K562 (cell line): Measurements from ENCODE around the gene GPNMB. TPM values are rescaled to one million over a fixed set of nuclear protein-coding genes. Genes with fewer than 3 reads are reported as not detected.

ENCODE experiments used
- CC2D1A ChIP-seq: fragments of 450-650 bp; IDR thresholded peaks from 2 replicates; pipeline ENCODE4 v1.6.1; 2017; ENCODE audit warnings: mild to moderate bottlenecking
- CREBBP ChIP-seq: IDR thresholded peaks from one replicate; pipeline ENCODE4 v1.6.1; 2012; ENCODE audit warnings: low read depth, mild to moderate bottlenecking, control low read depth, inconsistent platforms, low read length
- DPF2 ChIP-seq: fragments of 450-650 bp; IDR thresholded peaks from 2 replicates; pipeline ENCODE4 v1.6.1; 2016
- ESRRA ChIP-seq: fragments of 450-650 bp; IDR thresholded peaks from 2 replicates; pipeline ENCODE4 v1.6.1; 2014; ENCODE audit warnings: low read depth, mild to moderate bottlenecking, moderate library complexity, borderline replicate concordance
- ETS2 ChIP-seq: IDR thresholded peaks from 2 replicates; pipeline ENCODE4 v1.6.1; 2016; ENCODE audit warnings: borderline replicate concordance, missing genetic modification characterization, mild to moderate bottlenecking, moderate library complexity, missing compliant biosample characterization; ENCODE audit not compliant: poor library complexity, severe bottlenecking
- FOSL1 ChIP-seq: fragments of 200-800 bp; sonication (Bioruptor generic); conservative IDR thresholded peaks from 2 replicates; pipeline ENCODE4 v1.6.1; 2016; ENCODE audit warnings: missing genetic modification characterization, missing compliant biosample characterization
- FOXA3 ChIP-seq, 2 experiments: fragments of 450-650 bp in 1 of 2; sonication (generic) in 1 of 2; formaldehyde crosslinking; IDR thresholded peaks in 1 of 2; conservative IDR thresholded peaks in 1 of 2; 2 replicates each; pipeline versions ENCODE4 v1.4.0 to v1.8.0; 2020 to 2022; ENCODE audit warnings: mild to moderate bottlenecking in 2 of 2, missing genetic modification reagents in 1 of 2
- KDM4B ChIP-seq, 2 experiments: fragments of 450-650 bp in 1 of 2; sonication (generic) in 1 of 2; IDR thresholded peaks; 2 replicates each; pipeline ENCODE4 v1.6.1; 2016 to 2017; ENCODE audit warnings: borderline replicate concordance in 2 of 2, antibody characterized with exemption in 1 of 2, low read depth in 1 of 2, mild to moderate bottlenecking in 1 of 2
- MAFG ChIP-seq: fragments of 450-650 bp; conservative IDR thresholded peaks from 2 replicates; pipeline ENCODE4 v1.6.1; 2016; ENCODE audit warnings: missing genetic modification characterization, missing compliant biosample characterization
- PBX2 ChIP-seq, 2 experiments: IDR thresholded peaks in 1 of 2; conservative IDR thresholded peaks in 1 of 2; 2 replicates each; pipeline ENCODE4 v1.6.1; 2016; ENCODE audit warnings: low read depth in 2 of 2, mild to moderate bottlenecking in 1 of 2, missing compliant biosample characterization in 1 of 2, missing genetic modification characterization in 1 of 2, moderate library complexity in 1 of 2
- SLC30A9 ChIP-seq: fragments of 250-450 bp; sonication (Bioruptor Pico); IDR thresholded peaks from 2 replicates; pipeline ENCODE4 v1.8.0; 2022; ENCODE audit warnings: mild to moderate bottlenecking, moderate library complexity
- SMARCC2 ChIP-seq: fragments of 450-650 bp; IDR thresholded peaks from 2 replicates; pipeline ENCODE4 v1.6.1; 2017; ENCODE audit warnings: antibody characterized with exemption, moderate library complexity, mild to moderate bottlenecking, low read depth
- STAT6 ChIP-seq: sonication (generic); formaldehyde crosslinking; IDR thresholded peaks from 2 replicates; pipeline ENCODE4 v1.8.1; 2023; ENCODE audit warnings: mild to moderate bottlenecking, missing genetic modification reagents
- TCF3 ChIP-seq: sonication (generic); formaldehyde crosslinking; IDR thresholded peaks from 2 replicates; pipeline ENCODE4 v1.4.0; 2020; ENCODE audit warnings: mild to moderate bottlenecking, missing genetic modification reagents
- TEAD4 ChIP-seq, 2 experiments: sonication (generic) in 1 of 2; formaldehyde crosslinking in 1 of 2; IDR thresholded peaks; 2 replicates each; pipeline versions ENCODE4 v1.6.1 to v1.8.0; 2012 to 2022; ENCODE audit warnings: borderline replicate concordance in 1 of 2, inconsistent platforms in 1 of 2, low read length in 1 of 2, mild to moderate bottlenecking in 1 of 2, missing genetic modification reagents in 1 of 2
- VEZF1 ChIP-seq: fragments of 200-800 bp; sonication (Bioruptor generic); IDR thresholded peaks from 2 replicates; pipeline ENCODE4 v1.6.1; 2017; ENCODE audit warnings: missing genetic modification characterization, missing compliant biosample characterization
- ZEB2 ChIP-seq: fragments of 450-650 bp; IDR thresholded peaks from 2 replicates; pipeline ENCODE4 v1.6.1; 2016
- ZNF589 ChIP-seq: fragments of 200-800 bp; sonication (Bioruptor generic); IDR thresholded peaks from 2 replicates; pipeline ENCODE4 v1.6.1; 2016; ENCODE audit warnings: low read depth, missing genetic modification characterization, missing compliant biosample characterization
- polyA plus RNA-seq, 8 experiments: library from polyadenylated mRNA; depleted of rRNA in 4 of 8; stranded (reverse) in 5 of 8; unstranded in 3 of 8; fragments of >200 nt; fragmentation: Nextera tagmentation in 2 of 8; fragmentation: Illumina TruSeq in 1 of 8; extraction: Ambion mirVana in 2 of 8; extraction: Trizol in 1 of 8; gene quantifications; 2 replicates each; pipeline versions ENCODE4 v1.2.1 to v1.2.3, GENCODE V29; 2011 to 2014; ENCODE audit warnings: inconsistent platforms in 1 of 8, missing spikeins in 1 of 8
- total RNA-seq, 7 experiments: library from RNA; depleted of rRNA in 6 of 7; stranded (reverse); fragments of >200 nt in 6 of 7; fragmentation: Illumina TruSeq in 2 of 7; extraction: Trizol in 2 of 7; gene quantifications; 2 replicates each; pipeline versions ENCODE4 v1.2.1 to v1.2.3, GENCODE V29; 2011 to 2021; ENCODE audit warnings: low replicate concordance in 1 of 7
- TF ChIP-seq, protein P1 (sequence below): fragments of 250-450 bp; sonication (Bioruptor Pico); IDR thresholded peaks from 2 replicates; pipeline ENCODE4 v1.4.0; 2020; ENCODE audit warnings: mild to moderate bottlenecking, moderate library complexity

Gene GPNMB
- total and polyA plus RNA-seq, 9 of the 15 experiments (the other 6 are each of a cell fraction or from before 2014, with no cell fraction given), result 0.15 to 0.72 (median 0.33) TPM

DNA sequence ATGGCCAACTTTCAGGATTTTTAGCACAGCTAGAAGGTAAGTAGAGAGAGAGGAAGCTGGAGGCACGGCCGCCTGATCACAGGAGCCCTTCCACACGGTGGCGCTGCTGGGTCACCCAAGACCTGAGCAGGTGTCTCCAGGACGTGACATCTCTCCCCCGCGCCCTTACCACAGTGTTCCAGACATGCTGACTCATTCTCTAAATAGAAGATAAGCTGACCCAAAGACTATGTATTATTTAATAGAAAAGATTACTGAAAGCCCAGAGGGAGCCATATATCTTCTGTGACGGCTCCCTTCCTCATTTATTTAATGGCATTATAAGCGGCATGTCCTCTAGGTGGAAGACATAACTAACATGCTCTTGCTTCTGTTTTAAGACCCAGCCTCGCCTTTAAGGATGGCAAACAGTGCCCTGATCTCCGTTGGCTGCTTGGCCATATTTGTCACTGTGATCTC lies 26.6 kb downstream of the GPNMB start (continued):
- TF ChIP-seq, protein P1, sequence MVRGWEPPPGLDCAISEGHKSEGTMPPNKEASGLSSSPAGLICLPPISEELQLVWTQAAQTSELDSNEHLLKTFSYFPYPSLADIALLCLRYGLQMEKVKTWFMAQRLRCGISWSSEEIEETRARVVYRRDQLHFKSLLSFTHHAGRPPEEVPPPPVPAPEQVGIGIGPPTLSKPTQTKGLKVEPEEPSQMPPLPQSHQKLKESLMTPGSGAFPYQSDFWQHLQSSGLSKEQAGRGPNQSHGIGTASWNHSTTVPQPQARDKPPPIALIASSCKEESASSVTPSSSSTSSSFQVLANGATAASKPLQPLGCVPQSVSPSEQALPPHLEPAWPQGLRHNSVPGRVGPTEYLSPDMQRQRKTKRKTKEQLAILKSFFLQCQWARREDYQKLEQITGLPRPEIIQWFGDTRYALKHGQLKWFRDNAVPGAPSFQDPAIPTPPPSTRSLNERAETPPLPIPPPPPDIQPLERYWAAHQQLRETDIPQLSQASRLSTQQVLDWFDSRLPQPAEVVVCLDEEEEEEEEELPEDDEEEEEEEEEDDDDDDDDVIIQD (CRISPR knock-in tag), result no peak
- TF ChIP-seq ESRRA (peak; percentile 76; the same call in 1 of the 2 replicates), PBX2 (CRISPR knock-in tag; IDR thresholded peaks at IDR 0.05; ENCODE audit: low read depth) (no peak), PBX2 (tag; conservative IDR thresholded peaks at IDR 0.05; ENCODE audit: low read depth) (peak; percentile 89), FOXA3 (CRISPR knock-in tag; conservative IDR thresholded peaks at IDR 0.05 in 1 of 2, IDR thresholded peaks at IDR 0.05 in 1 of 2) (peak; percentile 25 to 71; a peak in 3 of 4 replicates), KDM4B (IDR thresholded peaks at IDR 0.05; ENCODE audit: borderline replicate concordance in 2 of 2, low read depth in 1 of 2) (no peak), ZEB2 (peak; percentile 91), SMARCC2 (peak; percentile 85), TCF3 (peak; percentile 74), STAT6 (CRISPR knock-in tag) (no peak), VEZF1 (CRISPR knock-in tag) (peak; percentile 34; the same call in 1 of the 2 replicates), TEAD4 (IDR thresholded peaks at IDR 0.05; ENCODE audit: low read length) (peak; percentile 71; the same call in 1 of the 2 replicates), TEAD4 (CRISPR knock-in tag; IDR thresholded peaks at IDR 0.05; ENCODE audit: borderline replicate concordance) (no peak), ZNF589 (CRISPR knock-in tag) (no peak), ETS2 (tag) (no peak), CREBBP (no peak), CC2D1A (0 out of 2 replicates have a peak, but pooled peaks have one; percentile 69), DPF2 (peak; percentile 91), FOSL1 (tag) (peak; percentile 96), MAFG (tag) (peak; percentile 97), SLC30A9 (CRISPR knock-in tag) (no peak)
